ENCODE measurements around the gene FOLR2.

Gene FOLR2

DNA sequence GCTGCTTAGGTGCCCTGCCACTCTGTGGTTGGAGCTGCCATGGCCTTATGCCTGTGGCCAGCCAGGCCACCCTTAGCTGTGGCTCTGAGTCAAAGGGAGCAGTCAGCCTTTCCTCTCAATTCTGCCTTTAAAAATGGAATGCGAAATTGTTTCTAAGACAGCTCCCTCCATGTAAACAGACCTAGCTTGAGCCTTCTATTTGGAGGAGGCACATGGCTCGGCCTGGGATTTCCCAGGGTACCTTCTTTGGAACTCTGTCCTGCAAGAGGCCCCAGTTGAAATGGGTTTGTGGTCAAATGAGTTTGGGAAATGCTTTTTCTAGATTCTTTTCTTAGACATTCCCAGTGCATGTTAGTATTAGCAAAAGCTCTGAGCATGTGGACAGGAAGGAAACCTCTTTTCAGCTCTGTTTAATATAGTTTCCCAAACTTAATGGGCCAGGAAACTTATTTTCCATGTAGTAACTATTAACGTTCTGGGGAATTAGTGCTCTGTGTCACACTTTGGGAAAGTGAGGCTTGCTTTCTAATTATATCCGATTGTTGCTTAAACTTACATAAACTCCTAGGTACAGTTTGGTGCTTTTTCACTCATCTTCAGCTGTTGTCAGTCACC, 19.6 kb downstream of the FOLR2 start:
- no peak overlapping the region for H3K4me3 ChIP-seq (replicated peaks; ENCODE audit: low read depth, low read length)
- TF ChIP-seq, protein P1, sequence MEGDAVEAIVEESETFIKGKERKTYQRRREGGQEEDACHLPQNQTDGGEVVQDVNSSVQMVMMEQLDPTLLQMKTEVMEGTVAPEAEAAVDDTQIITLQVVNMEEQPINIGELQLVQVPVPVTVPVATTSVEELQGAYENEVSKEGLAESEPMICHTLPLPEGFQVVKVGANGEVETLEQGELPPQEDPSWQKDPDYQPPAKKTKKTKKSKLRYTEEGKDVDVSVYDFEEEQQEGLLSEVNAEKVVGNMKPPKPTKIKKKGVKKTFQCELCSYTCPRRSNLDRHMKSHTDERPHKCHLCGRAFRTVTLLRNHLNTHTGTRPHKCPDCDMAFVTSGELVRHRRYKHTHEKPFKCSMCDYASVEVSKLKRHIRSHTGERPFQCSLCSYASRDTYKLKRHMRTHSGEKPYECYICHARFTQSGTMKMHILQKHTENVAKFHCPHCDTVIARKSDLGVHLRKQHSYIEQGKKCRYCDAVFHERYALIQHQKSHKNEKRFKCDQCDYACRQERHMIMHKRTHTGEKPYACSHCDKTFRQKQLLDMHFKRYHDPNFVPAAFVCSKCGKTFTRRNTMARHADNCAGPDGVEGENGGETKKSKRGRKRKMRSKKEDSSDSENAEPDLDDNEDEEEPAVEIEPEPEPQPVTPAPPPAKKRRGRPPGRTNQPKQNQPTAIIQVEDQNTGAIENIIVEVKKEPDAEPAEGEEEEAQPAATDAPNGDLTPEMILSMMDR (IDR thresholded peaks at IDR 0.05; ENCODE audit: low read length, missing control alignments), result no peak
- DNase-seq (ENCODE audit: low read depth), result no peak

DNA sequence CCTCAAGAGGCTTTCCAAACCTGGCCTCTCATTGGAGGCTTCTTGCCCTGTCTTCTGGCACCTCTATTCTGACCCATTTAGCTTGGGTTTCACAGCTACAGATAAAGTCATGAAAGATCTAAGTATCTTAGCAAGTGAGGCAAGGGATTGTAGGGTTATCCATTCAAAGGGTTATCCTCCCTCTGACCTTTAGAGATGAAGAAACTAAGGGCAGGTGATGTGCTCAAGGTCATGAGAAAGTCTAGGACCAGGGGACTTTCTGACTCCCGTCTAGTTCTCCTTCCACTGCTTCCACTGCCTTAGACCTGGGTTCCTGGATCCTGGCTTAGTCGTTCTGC, 20.1 kb downstream of the FOLR2 start:
- DNase-seq (ENCODE audit: low read depth), result no peak
- no peak overlapping the region for H3K4me3 ChIP-seq (replicated peaks; ENCODE audit: low read depth, low read length)
- TF ChIP-seq, protein P1 (IDR thresholded peaks at IDR 0.05; ENCODE audit: low read length, missing control alignments), result no peak

DNA sequence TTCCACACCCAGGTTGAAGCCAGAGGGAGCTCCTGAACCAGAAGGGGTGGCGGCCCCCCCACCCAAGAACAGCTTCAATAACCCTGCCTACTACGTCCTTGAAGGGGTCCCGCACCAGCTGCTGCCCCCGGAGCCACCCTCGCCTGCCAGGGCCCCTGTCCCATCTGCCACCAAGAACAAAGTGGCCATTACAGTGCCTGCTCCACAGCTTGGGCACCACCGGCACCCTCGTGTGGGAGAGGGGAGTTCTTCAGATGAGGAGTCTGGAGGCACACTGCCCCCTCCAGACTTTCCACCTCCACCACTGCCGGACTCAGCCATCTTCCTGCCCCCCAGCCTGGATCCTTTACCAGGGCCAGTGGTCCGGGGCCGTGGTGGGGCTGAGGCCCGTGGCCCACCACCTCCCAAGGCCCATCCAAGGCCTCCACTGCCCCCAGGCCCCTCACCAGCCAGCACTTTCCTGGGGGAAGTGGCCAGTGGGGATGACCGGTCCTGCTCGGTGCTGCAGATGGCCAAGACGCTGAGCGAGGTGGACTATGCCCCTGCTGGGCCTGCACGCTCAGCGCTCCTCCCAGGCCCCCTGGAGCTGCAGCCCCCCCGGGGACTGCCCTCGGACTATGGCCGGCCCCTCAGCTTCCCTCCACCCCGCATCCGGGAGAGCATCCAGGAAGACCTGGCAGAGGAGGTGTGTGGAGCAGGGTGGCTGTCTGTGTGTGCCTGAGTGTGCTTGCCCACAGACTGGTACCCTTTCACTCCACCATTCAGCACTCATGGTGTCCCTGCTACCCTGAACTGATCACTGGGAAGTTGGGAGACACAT, 20.7 kb downstream of the FOLR2 start:
- DNase-seq (ENCODE audit: low read depth), result no peak
- TF ChIP-seq, protein P1 (IDR thresholded peaks at IDR 0.05; ENCODE audit: low read length, missing control alignments), result no peak
- H3K4me3 ChIP-seq (replicated peaks; ENCODE audit: low read depth, low read length), result no peak overlapping the region

DNA sequence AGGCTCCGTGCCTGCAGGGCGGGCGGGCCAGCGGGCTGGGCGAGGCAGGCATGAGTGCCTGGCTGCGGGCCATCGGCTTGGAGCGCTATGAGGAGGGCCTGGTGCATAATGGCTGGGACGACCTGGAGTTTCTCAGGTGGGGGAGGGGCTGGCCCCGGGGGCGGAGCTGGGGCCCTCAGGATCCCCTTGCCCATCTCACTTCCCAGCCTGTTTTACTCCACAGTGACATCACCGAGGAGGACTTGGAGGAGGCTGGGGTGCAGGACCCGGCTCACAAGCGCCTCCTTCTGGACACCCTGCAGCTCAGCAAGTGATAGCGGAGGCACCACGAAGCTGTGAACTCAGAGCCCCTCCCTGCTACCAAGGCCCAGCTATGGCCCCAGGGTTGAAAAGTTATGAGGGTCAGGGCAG, 21.5 kb downstream of the FOLR2 start:
- DNase-seq (ENCODE audit: low read depth), result peak; percentile 74
- TF ChIP-seq, protein P1 (IDR thresholded peaks at IDR 0.05; ENCODE audit: low read length, missing control alignments), result peak; percentile 78
- no peak overlapping the region for H3K4me3 ChIP-seq (replicated peaks; ENCODE audit: low read depth, low read length)

DNA sequence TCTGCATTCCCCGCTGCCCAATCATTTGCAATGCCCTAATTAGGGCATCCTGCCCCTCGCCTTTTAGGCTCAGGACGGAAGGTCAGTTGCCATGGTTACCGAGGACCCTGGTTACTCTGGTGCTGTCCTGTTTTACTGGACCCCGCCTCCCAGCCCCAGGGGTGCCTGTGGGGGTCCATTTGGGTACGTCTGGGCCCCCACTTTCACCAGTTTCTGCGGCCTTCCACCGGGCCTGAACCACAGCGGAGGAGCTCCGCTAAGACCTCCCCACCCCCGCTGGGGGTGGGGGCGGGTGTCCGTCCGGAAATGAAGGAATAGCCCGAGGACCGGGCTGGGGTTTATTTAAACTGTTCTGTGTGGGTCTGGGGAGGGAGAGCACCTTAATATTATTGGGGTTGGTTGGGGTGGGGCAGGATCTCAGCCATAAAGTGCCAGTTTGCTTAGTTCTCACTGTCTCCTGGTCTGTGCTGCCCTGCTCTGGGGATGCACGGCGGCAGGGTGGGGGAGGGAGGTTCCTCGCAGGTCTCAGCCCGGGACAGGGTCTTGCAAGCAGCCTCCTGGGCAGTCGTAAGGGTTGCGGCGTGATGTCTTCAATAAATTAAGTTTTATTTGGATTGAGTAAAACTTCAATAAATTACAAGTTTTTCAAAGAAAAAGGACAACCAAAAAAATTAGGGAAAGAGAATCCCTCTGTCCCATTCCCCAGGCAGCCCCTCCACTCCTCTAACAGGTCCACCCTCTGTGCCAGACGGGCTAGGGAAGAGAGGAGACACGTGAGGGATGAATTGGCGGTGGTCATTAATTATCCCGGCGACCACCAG, 22.1 kb downstream of the FOLR2 start:
- TF ChIP-seq, protein P1 (IDR thresholded peaks at IDR 0.05; ENCODE audit: low read length, missing control alignments), result no peak
- no peak for DNase-seq (ENCODE audit: low read depth)
- H3K4me3 ChIP-seq (replicated peaks; ENCODE audit: low read depth, low read length), result no peak overlapping the region

DNA sequence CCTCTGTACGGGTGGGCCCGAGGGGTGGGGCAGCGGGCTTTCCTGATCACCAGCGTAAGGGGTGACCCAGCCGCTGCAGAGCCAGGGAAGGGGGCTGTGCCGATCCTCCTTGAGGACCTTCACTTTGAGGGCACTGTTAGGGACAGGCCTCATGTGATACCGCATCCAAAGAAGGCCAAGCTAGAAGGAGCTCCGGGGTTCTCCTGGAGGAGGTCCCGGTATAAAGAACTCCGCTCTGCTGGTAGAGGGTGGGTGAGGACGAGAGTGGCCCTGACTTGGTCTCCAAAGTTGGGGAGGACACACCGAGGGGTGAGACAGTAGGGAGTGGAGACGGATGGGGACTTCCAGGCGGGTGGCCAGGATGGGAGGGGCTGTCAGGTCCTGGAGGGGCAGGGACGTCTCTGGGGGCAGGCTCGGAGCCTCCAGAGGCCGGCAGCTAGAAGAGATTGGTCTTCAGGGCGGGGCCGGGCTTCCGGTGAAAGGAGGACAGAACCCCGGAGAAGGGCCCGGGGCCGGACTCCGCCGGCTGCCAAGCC, 22.8 kb downstream of the FOLR2 start:
- H3K4me3 ChIP-seq (replicated peaks; ENCODE audit: low read depth, low read length), result peak overlapping the region; percentile 17
- TF ChIP-seq, protein P1 (IDR thresholded peaks at IDR 0.05; ENCODE audit: low read length, missing control alignments), result no peak
- peak; percentile 43 for DNase-seq (ENCODE audit: low read depth)
